Measurements from ENCODE around the gene NAGPA.
"Not testable (repeated sequence)": the region's sequence is repeated elsewhere in the genome, so short reads cannot be mapped to it uniquely, and the experiment has no call there.

- not testable (repeated sequence) for TF ChIP-seq POLR2A, CTCF (IDR thresholded peaks at IDR 0.05)
These were observed 46.7 kb upstream of the NAGPA start for GRCh38 chr16:5080461-5080860.

Data from esophagus squamous epithelium (tissue), 4 donors.